ENCODE measurements around the gene SH3RF1. TPM values are rescaled to one million over a fixed set of nuclear protein-coding genes. Genes with fewer than 3 reads are reported as not detected.

The SH3RF1 gene
- total RNA-seq, 1 experiment from 2014 or later = 15.3 TPM

DNA sequence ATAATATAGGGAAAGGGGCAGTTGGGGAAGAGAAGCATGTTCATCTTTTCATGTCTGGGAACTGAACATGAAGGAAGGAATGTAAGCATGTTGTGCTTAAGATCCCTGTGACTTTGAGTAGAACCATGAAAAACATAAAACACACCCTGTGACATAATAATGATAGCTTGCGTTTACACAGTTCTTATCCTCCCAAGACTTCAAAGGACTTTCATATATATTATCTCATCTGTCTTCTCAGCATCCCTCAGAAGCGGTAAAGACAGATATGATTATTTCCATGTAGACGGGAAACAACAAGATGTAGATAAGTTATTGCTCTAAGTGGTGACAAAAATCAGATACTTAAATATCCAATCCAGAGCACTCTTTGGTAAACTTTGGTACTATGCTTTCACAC lies 3.3 kb upstream of the SH3RF1 start:
- no peaks in the 10 kb centered on the region for H3K27me3 ChIP-seq (ENCODE audit: insufficient read depth, low read length)
- no peak overlapping the region for H3K56ac ChIP-seq (ENCODE audit: insufficient read length, low read depth, low read length)
- H3T11ph ChIP-seq (ENCODE audit: low read length) = no peak overlapping the region
- no peaks in the 10 kb centered on the region for H4K20me1 ChIP-seq (ENCODE audit: control insufficient read depth, insufficient read depth, insufficient read length)
- H4K91ac ChIP-seq (ENCODE audit: insufficient read length, low read depth, low read length) = no peak overlapping the region
- no peak overlapping the region for H2BK12ac ChIP-seq (ENCODE audit: insufficient read length, low read depth, low read length)
- no peak overlapping the region for H2BK5ac ChIP-seq (ENCODE audit: insufficient read length, low read length)
- H3K18ac ChIP-seq (ENCODE audit: insufficient read length, low read depth, low read length) = no peak overlapping the region
- no peak overlapping the region for H3K23ac ChIP-seq (ENCODE audit: insufficient read length, low read depth, low read length)
- no peak overlapping the region for H4K8ac ChIP-seq (replicated peaks; ENCODE audit: insufficient read length, low read depth, low read length)
- no peaks in the 10 kb centered on the region for H3K9me3 ChIP-seq (ENCODE audit: control insufficient read depth, low read depth, low read length)
- no peak overlapping the region for H2BK120ac ChIP-seq (ENCODE audit: low read depth, low read length, poor library complexity, severe bottlenecking)
- no peak overlapping the region for H3K27ac ChIP-seq (ENCODE audit: insufficient read length, low read depth, low read length)
- peaks cover 22 to 32% of the 10 kb centered on the region in 2 experiments for H3K4me1 Mint-ChIP-seq
- H3K23me2 ChIP-seq (ENCODE audit: insufficient read length, low read depth, low read length, poor library complexity, severe bottlenecking) = peaks cover 12% of the 10 kb centered on the region
- no peaks in the 10 kb centered on the region for H3K4me1 ChIP-seq (ENCODE audit: insufficient read depth, low read length)
- H3K14ac ChIP-seq (ENCODE audit: insufficient read depth, low read length) = no peak overlapping the region
- no peak overlapping the region for H3K4ac ChIP-seq (ENCODE audit: low read depth, low read length)
- H3K4me2 ChIP-seq (ENCODE audit: insufficient read depth, insufficient read length, low read length) = no peak overlapping the region
- DNase-seq = no peak
- no peak overlapping the region for H4K5ac ChIP-seq (ENCODE audit: insufficient read length, low read depth, low read length)
- H3K79me2 ChIP-seq (ENCODE audit: insufficient read depth, low read length) = no peaks in the 10 kb centered on the region
- H2BK20ac ChIP-seq (ENCODE audit: low read depth, low read length, poor library complexity, severe bottlenecking) = no peak overlapping the region
- no peaks in the 10 kb centered on the region; a peak in 1 of 7 replicates for H3K36me3 Mint-ChIP-seq (ENCODE audit: insufficient read depth in 1 of 3, low read depth in 3 of 3)
- H2BK15ac ChIP-seq (ENCODE audit: low read depth, low read length) = no peak overlapping the region
- H3K27ac Mint-ChIP-seq = no peak overlapping the region
- H2AK5ac ChIP-seq (ENCODE audit: insufficient read length, low read length) = no peak overlapping the region
- H2AFZ ChIP-seq (ENCODE audit: low read length) = no peak overlapping the region
- H3K79me1 ChIP-seq (ENCODE audit: insufficient read depth, low read depth, low read length, poor library complexity, severe bottlenecking) = no peaks in the 10 kb centered on the region
- H3K9ac ChIP-seq (ENCODE audit: extremely low read depth, insufficient read length, low read length) = no peak overlapping the region
- H3K4me3 Mint-ChIP-seq = no peak overlapping the region
- TF ChIP-seq, protein P1, sequence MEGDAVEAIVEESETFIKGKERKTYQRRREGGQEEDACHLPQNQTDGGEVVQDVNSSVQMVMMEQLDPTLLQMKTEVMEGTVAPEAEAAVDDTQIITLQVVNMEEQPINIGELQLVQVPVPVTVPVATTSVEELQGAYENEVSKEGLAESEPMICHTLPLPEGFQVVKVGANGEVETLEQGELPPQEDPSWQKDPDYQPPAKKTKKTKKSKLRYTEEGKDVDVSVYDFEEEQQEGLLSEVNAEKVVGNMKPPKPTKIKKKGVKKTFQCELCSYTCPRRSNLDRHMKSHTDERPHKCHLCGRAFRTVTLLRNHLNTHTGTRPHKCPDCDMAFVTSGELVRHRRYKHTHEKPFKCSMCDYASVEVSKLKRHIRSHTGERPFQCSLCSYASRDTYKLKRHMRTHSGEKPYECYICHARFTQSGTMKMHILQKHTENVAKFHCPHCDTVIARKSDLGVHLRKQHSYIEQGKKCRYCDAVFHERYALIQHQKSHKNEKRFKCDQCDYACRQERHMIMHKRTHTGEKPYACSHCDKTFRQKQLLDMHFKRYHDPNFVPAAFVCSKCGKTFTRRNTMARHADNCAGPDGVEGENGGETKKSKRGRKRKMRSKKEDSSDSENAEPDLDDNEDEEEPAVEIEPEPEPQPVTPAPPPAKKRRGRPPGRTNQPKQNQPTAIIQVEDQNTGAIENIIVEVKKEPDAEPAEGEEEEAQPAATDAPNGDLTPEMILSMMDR (conservative IDR thresholded peaks at IDR 0.05) = no peak
- no CpG with 5 or more reads among the region's 3 CpGs for WGBS (ENCODE audit: extremely low coverage, insufficient read length, low lambda C conversion rate)
- H3K9me3 Mint-ChIP-seq = no peaks in the 10 kb centered on the region
- peaks cover 7% of the 10 kb centered on the region; the same call in 1 of the 2 replicates for H3K27me3 Mint-ChIP-seq (ENCODE audit: low read depth)

Data from H9 (cell line).